DMS153 (cell line): Measurements from ENCODE around the gene RNU6-1.

Experiments
- DNase-seq: peaks from one replicate; lab custom pipeline; 2025; lab: John Stamatoyannopoulos, UW

Gene RNU6-1

GRCh38 chr15:67832897-67833709 lies 6.7 kb downstream of the RNU6-1 start:
- DNase-seq = no peak

GRCh38 chr15:67832031-67832551 lies 7.8 kb downstream of the RNU6-1 start:
- DNase-seq = no peak

GRCh38 chr15:67831363-67831762 lies 8.5 kb downstream of the RNU6-1 start:
- no peak for DNase-seq

- no peak for DNase-seq
These were observed 10.0 kb downstream of the RNU6-1 start for GRCh38 chr15:67829647-67830504.

- DNase-seq = no peak
These were observed 10.7 kb downstream of the RNU6-1 start for GRCh38 chr15:67828969-67829646.

GRCh38 chr15:67828278-67828968 lies 11.4 kb downstream of the RNU6-1 start:
- DNase-seq = no peak

- no peak for DNase-seq
These were observed 12.1 kb downstream of the RNU6-1 start for GRCh38 chr15:67827562-67828277.

- DNase-seq = no peak
These were observed 12.9 kb downstream of the RNU6-1 start for GRCh38 chr15:67826717-67827561.

GRCh38 chr15:67825881-67826716 lies 13.7 kb downstream of the RNU6-1 start:
- DNase-seq = no peak

- DNase-seq = no peak
These were observed 14.6 kb downstream of the RNU6-1 start, which contains the start of gene SKOR1 for GRCh38 chr15:67824976-67825880. Gene SKOR1 (plus strand): TSS chr15:67825509. CDS start chr15:67825603, 94 bp downstream.

- DNase-seq = no peak
These were observed 15.5 kb downstream of the RNU6-1 start for GRCh38 chr15:67824197-67824968.

GRCh38 chr15:67823314-67824196 lies 16.3 kb downstream of the RNU6-1 start:
- DNase-seq = no peak

GRCh38 chr15:67822537-67823313 lies 17.1 kb downstream of the RNU6-1 start:
- DNase-seq = no peak

GRCh38 chr15:67821784-67822440 lies 17.9 kb downstream of the RNU6-1 start:
- no peak for DNase-seq
